NCI-H1417 treated with DMSO at 0.1 percent for 48 hours (cell line): ENCODE data around the gene DIP2A.

ENCODE experiments used
- DNase-seq: peaks from one replicate; lab custom pipeline; 2025; lab: John Stamatoyannopoulos, UW

The DIP2A gene

GRCh38 chr21:46532080-46532479 lies 73.4 kb downstream of the DIP2A start:
- no peak for DNase-seq

- no peak for DNase-seq
Measured at GRCh38 chr21:46537026-46537425, 78.3 kb downstream of the DIP2A start.

- no peak for DNase-seq
Measured at GRCh38 chr21:46538262-46538661, 79.6 kb downstream of the DIP2A start.

- DNase-seq, result no peak
Measured at GRCh38 chr21:46538851-46539666, 80.4 kb downstream of the DIP2A start.

GRCh38 chr21:46540087-46540710 lies 81.5 kb downstream of the DIP2A start:
- no peak for DNase-seq

GRCh38 chr21:46542588-46543124 lies 84.0 kb downstream of the DIP2A start:
- no peak for DNase-seq

- DNase-seq, result no peak
Measured at GRCh38 chr21:46543306-46543705, 84.6 kb downstream of the DIP2A start.

- no peak for DNase-seq
Measured at GRCh38 chr21:46544003-46544402, 85.3 kb downstream of the DIP2A start.

GRCh38 chr21:46544824-46545223 lies 86.1 kb downstream of the DIP2A start:
- DNase-seq, result no peak

- no peak for DNase-seq
Measured at GRCh38 chr21:46545363-46545762, 86.7 kb downstream of the DIP2A start.

- DNase-seq, result no peak
Measured at GRCh38 chr21:46545911-46546310, 87.2 kb downstream of the DIP2A start.

GRCh38 chr21:46546799-46547198 lies 88.1 kb downstream of the DIP2A start:
- no peak for DNase-seq

- DNase-seq, result no peak
Measured at GRCh38 chr21:46549650-46550049, 91.0 kb downstream of the DIP2A start.

- DNase-seq, result no peak
Measured at GRCh38 chr21:46550116-46550941, 91.6 kb downstream of the DIP2A start.

- DNase-seq, result no peak
Measured at GRCh38 chr21:46551636-46552241, 93.0 kb downstream of the DIP2A start.

GRCh38 chr21:46552274-46552673 lies 93.6 kb downstream of the DIP2A start:
- no peak for DNase-seq

- DNase-seq, result no peak
Measured at GRCh38 chr21:46552865-46553379, 94.2 kb downstream of the DIP2A start.

GRCh38 chr21:46553993-46554392 lies 95.3 kb downstream of the DIP2A start:
- DNase-seq, result no peak

GRCh38 chr21:46554431-46555224 lies 95.9 kb downstream of the DIP2A start:
- no peak for DNase-seq

- DNase-seq, result no peak
Measured at GRCh38 chr21:46555225-46555617, 96.5 kb downstream of the DIP2A start.

GRCh38 chr21:46555678-46556077 lies 97.0 kb downstream of the DIP2A start:
- DNase-seq, result no peak
